Adrenal gland (tissue), 12 donors: Measurements from ENCODE around the gene LFNG. TPM values are rescaled to one million over a fixed set of nuclear protein-coding genes. Genes with fewer than 3 reads are reported as not detected.

Source experiments
- DNase-seq, 7 donors: peaks; one replicate each; pipeline ENCODE4 v3.0.0-alpha.2; 2019 to 2020
- H3K27ac ChIP-seq, 5 donors: fragments of 200-600 bp; sonication (generic) in 4 of 5; 1 replicate in 3 of 5; 2 replicates in 2 of 5; pipeline versions ENCODE4 v1.5.1 to v1.8.0; 2016 to 2020; ENCODE audit warnings: mild to moderate bottlenecking in 1 of 5
- H3K27me3 ChIP-seq: fragments of 200-600 bp; 2 replicates; pipeline ENCODE4 v1.8.0; 2021
- H3K36me3 ChIP-seq, 2 donors: fragments of 200-600 bp; replicated peaks in 1 of 2; 1 replicate in 1 of 2; 2 replicates in 1 of 2; pipeline versions ENCODE4 v1.5.1 to v1.8.0; 2018 to 2022
- H3K4me1 ChIP-seq, 2 donors: fragments of 200-600 bp; replicated peaks in 1 of 2; 1 replicate in 1 of 2; 2 replicates in 1 of 2; pipeline versions ENCODE4 v1.5.1 to v1.8.0; 2018 to 2021
- H3K4me3 ChIP-seq, 4 donors: fragments of 200-600 bp; sonication (generic) in 3 of 4; one replicate each; pipeline ENCODE4 v1.5.1; 2016 to 2018
- H3K9me3 ChIP-seq, 3 donors: fragments of 200-600 bp; sonication (generic) in 1 of 3; replicated peaks in 1 of 3; 1 replicate in 2 of 3; 2 replicates in 1 of 3; pipeline versions ENCODE4 v1.5.1 to v1.8.0; 2016 to 2021
- POLR2A ChIP-seq, 2 donors: fragments of 450-650 bp; IDR thresholded peaks; one replicate each; pipeline ENCODE4 v1.6.1; 2017; ENCODE audit warnings: antibody characterized with exemption in 2 of 2, mild to moderate bottlenecking in 2 of 2, moderate library complexity in 1 of 2
- WGBS, 4 donors: extraction: QIAGEN DNeasy Blood & Tissue Kit in 2 of 4; methylation state at CpG; one replicate each; pipeline versions ENCODE4 v1.1.5 to v1.1.7; 2013 to 2017; 5-methylcytosine and 5-hydroxymethylcytosine counted together
- intact Hi-C, 2 donors: fragments of 100-400 bp; cut with DNase I; formaldehyde crosslinking; loops; one replicate each; pipeline versions ENCODE4 v1.14.1 to v1.15.0; 2022 to 2023
- polyA plus RNA-seq, 3 donors: library from polyadenylated mRNA; stranded (reverse); fragments of 200-250 nt in 2 of 3; fragments of 350-450 nt in 1 of 3; fragmentation: Illumina TruSeq in 1 of 3; extraction: RNeasy Lipid Tissue Mini Kit (QIAGEN cat#74804) in 1 of 3; gene quantifications; one replicate each; pipeline ENCODE4 v1.2.3, GENCODE V29; 2013 to 2014
- total RNA-seq, 9 donors: library from RNA; depleted of rRNA in 4 of 9; stranded (reverse); fragments of >200 nt in 4 of 9; fragments of 120-200 nt in 1 of 9; fragmentation: NEBNext Ultra II Directional in 1 of 9; extraction: Animal tissue kit (Norgen Biotek cat#: 25700) in 1 of 9; gene quantifications; one replicate each; pipeline versions ENCODE4 v1.1.0 to v1.2.4, GENCODE V29; 2013 to 2023
- TF ChIP-seq, protein P1 (sequence below), 6 experiments: fragments of 450-650 bp in 4 of 6; fragments of 200-600 bp in 2 of 6; sonication (generic) in 1 of 6; IDR thresholded peaks; 1 replicate in 5 of 6; 2 replicates in 1 of 6; pipeline versions ENCODE4 v1.5.1 to v1.8.0; 2016 to 2021; ENCODE audit warnings: antibody characterized with exemption in 6 of 6, mild to moderate bottlenecking in 2 of 6, moderate library complexity in 1 of 6
- donor health status: healthy with polysubstance abuse.
- donor health status: Bipolar disorder and iron deficiency.
- donor health status: DM: yes; HTN: yes; CAD: no.
- donor health status: DM: no; HTN: no; CAD: no.
- donor health status: DM: no; HTN: no; CAD: no.
- donor health status: DM: yes; HTN: yes; CAD: no.

The LFNG gene
- total and polyA plus RNA-seq, 12 donors, result 1.4 to 26.1 (median 14.2) TPM

DNA sequence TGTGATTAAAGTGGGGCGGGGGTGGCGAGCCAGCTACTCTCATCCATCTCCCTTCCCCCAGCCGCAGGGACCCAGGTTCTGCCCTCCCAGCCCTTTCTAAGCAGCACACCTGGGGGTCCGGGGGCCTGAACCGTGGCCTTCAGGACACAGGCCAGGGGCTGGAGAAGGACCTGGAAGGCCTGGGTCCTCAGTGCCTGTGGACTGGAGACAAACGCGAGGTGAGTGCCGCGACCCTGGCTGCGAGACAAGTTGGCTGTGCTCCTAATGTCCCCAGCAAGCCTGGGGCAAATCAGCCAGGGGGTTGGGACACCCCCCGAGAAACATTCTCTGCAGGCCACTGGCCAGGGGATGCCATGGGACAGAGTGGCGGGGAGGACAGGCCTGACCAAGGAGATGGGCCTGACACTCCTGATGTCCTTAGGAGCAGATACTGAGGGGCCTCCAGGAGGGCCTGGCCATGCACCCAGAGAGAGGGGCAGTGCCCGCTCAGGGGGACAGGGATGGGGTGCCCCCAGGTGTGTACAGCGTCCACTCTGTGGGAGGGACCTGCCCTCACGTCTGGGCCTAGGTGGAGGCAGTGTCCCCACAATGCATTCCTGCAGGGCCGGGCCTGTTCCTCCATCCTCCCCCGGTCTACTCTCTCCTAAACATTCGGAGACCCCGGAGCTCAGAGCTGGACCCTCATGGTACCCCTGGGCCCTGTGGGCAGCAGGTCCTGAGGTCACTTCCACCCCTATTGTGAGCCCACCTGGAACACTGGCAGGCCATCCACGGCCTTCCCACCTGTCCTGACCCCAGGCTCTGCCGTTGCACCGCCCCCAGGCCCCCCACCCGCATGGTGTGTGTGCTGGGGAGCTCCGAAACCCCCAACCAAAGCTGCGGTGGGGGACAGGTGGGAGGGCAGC, 22.7 kb downstream of the LFNG start:
- Histone ChIP-seq H3K4me3 (no peak overlapping the region), H3K9me3 (no peaks in the 10 kb centered on the region), H3K27me3 (no peaks in the 10 kb centered on the region), H3K27ac (no peak overlapping the region), H3K36me3 (peaks cover 0 to 90% of the 10 kb centered on the region in 2 donors), H3K4me1 (peaks cover 6 to 13% of the 10 kb centered on the region in 2 donors)
- 80 to 88% (median 86%) methylated on average over 9 to 25 of the region's 25 CpGs for WGBS, 4 donors
- TF ChIP-seq POLR2A (IDR thresholded peaks at IDR 0.05), result no peak
- TF ChIP-seq, protein P1, sequence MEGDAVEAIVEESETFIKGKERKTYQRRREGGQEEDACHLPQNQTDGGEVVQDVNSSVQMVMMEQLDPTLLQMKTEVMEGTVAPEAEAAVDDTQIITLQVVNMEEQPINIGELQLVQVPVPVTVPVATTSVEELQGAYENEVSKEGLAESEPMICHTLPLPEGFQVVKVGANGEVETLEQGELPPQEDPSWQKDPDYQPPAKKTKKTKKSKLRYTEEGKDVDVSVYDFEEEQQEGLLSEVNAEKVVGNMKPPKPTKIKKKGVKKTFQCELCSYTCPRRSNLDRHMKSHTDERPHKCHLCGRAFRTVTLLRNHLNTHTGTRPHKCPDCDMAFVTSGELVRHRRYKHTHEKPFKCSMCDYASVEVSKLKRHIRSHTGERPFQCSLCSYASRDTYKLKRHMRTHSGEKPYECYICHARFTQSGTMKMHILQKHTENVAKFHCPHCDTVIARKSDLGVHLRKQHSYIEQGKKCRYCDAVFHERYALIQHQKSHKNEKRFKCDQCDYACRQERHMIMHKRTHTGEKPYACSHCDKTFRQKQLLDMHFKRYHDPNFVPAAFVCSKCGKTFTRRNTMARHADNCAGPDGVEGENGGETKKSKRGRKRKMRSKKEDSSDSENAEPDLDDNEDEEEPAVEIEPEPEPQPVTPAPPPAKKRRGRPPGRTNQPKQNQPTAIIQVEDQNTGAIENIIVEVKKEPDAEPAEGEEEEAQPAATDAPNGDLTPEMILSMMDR (IDR thresholded peaks at IDR 0.05), result no peak
- peak in 3 of 7 donors; percentile 11 to 30 (median 17) for DNase-seq
- intact Hi-C loops, result no loop called here

DNA sequence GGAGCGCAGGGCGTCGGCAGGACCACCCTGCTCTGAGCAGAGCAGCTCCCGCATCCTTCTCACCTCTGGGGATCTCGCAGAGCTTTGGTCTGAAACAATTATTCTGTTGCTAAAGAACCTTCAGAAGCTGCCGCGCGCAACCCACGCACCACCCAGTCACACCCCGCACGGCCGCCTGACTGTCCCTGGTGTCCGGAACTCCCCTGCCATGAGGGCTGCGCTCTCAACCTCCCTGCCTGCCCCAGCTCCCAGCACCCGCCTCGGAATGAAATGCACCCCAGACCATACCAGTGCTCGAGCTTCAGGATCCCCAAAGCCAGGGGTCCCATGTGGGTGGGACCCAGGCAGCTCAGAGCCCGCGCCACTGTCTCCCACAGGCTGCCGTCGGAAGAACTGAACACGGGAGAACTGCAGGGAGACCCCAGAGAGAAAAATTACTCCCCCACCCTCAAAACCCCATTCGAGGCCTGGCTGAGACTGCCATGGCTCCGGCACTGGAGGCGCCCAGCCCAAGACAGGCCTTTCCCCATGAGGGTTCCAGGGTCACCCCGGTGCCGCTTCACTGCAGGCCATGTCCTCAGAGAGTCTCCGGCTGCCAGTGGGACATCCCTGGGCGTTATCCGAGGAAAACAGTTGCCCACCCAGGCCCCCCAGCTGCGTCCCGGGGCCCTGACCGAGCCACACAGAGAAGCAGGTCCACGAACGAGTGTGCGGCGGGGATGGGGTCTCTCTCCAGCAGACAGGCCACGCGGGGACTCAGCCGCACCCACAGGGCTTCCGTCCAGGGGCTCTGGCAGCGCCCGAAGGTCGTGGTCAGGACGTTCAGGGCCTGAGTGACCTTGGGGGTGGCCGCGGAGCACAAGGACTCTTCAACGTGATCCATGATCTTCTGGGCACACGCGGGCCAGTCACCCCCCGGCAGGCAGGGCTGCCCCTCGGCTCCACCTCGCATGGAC, 23.6 kb downstream of the LFNG start:
- peak overlapping the region in 2 of 5 donors; percentile 35 to 63 for H3K27ac ChIP-seq
- no peaks in the 10 kb centered on the region for H3K27me3 ChIP-seq
- H3K36me3 ChIP-seq, result peaks cover 0 to 93% of the 10 kb centered on the region in 2 donors
- H3K9me3 ChIP-seq, result no peaks in the 10 kb centered on the region
- intact Hi-C loops, result no loop called here
- H3K4me1 ChIP-seq, result peaks cover 6 to 13% of the 10 kb centered on the region in 2 donors
- WGBS, 4 donors, result 72 to 84% (median 78%) methylated on average over 34 to 53 of the region's 53 CpGs
- H3K4me3 ChIP-seq, result no peak overlapping the region
- TF ChIP-seq, protein P1 (IDR thresholded peaks at IDR 0.05), result no peak
- no peak for TF ChIP-seq POLR2A (IDR thresholded peaks at IDR 0.05)
- DNase-seq, result peak in 6 of 7 donors; percentile 49 to 67 (median 62)

DNA sequence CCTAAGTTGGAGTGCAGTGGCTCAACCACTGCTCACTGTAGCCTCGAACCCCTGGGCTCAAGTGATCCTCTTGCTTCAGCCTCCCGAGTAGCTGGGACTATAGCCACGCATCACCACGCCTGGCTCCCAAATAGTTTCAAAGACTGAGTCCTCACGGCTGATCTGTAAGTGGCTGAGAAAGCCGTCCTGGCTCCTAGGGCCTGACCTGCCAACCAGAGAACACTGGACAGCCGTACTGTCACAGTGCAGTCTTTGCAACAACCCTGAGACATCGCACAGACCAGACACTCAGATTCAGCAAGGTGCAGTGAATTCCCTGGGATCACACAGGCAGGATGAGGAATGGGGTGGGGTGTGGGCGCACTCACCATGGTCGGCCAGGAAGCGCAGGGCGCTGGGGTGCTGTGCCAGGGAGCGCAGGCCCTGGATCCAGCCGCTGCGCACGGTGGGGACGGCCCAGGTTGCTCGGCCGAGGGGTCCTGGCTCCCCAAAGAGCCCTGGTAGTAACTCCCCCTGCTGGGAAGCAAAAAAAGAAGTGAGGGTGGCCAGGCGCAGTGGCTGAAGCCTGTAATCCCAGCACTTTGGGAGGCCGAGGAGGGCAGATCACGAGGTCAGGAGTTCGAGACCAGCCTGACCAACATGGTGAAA, 25.1 kb downstream of the LFNG start:
- H3K36me3 ChIP-seq, result peaks cover 0 to 93% of the 10 kb centered on the region in 2 donors
- H3K4me3 ChIP-seq, result no peak overlapping the region
- no peak for TF ChIP-seq POLR2A (IDR thresholded peaks at IDR 0.05)
- TF ChIP-seq, protein P1 (IDR thresholded peaks at IDR 0.05), result no peak
- H3K27ac ChIP-seq, result no peak overlapping the region
- H3K9me3 ChIP-seq, result no peaks in the 10 kb centered on the region
- WGBS, 4 donors, result 93 to 94% (median 93%) methylated on average over 10 to 23 of the region's 23 CpGs
- intact Hi-C loops, result no loop called here
- H3K27me3 ChIP-seq, result no peaks in the 10 kb centered on the region
- H3K4me1 ChIP-seq, result peaks cover 6 to 19% of the 10 kb centered on the region in 2 donors
- DNase-seq, result peak in 2 of 7 donors; percentile 10 to 19
